CD4-positive, alpha-beta T cell treated with Interleukin-6 for 4 hours (primary cell): ENCODE measurements around the gene FITM1.

Source experiments
- DNase-seq: peaks from one replicate; pipeline ENCODE4 v3.0.0-alpha.2; 2020; ENCODE audit warnings: mixed read lengths

FITM1 gene

GRCh38 chr14:24121210-24121609 is 9.2 kb upstream of the FITM1 start:
- DNase-seq: no peak

DNA sequence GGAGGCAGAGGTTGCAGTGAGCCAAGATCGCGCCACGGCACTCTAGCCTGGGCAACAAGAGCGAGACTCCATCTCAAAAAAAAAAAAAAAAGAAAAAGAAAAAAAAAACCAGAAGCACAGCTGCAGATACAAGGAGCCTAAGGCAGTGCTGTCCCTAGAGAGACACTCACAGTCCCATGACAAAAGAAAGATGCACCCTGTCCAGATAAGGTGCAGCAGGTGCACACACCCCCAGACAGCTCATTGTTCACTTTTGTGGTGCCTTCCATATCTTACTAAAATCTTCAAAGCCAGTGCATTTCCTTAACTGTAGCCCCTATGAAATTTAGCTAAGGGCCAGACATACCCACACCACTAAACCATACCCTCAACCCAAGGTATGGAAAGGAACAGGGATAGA is 8.0 kb upstream of the FITM1 start:
- no peak for DNase-seq

DNA sequence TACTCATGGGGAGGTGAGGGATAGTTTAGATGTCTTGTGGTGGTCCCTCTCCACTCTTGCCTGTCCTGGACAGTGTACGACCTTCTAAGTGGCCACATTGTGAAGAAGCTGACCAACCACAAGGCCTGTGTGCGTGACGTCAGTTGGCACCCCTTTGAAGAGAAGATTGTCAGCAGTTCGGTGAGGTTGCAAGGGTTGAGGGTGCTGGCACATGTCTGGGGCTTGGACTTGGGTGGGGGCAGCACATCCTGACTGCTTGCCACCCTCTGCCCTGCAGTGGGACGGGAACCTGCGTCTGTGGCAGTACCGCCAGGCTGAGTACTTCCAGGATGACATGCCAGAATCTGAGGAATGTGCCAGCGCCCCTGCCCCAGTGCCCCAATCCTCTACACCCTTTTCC is 7.6 kb upstream of the FITM1 start:
- DNase-seq: no peak

- no peak for DNase-seq
Observed at GRCh38 chr14:24123424-24124417, 6.7 kb upstream of the FITM1 start.

DNA sequence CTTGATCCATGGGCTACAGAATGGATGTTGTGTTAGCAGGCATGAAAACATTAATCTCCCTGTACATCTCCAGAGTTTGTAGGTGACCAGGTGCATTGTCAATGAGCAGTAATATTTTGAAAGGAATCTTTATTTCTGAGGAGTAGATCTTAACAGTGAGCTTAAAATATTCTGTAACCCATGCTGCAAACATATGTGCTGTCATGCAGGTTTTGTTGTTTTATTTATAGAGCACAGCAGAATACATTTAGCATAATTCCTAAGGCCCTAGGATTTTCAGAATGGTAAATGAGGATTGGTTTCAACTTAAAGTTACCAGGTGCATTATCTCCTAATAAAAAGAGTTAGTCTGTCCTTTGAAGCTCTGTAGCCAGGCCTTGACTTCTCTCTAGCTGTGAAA is 3.5 kb upstream of the FITM1 start:
- DNase-seq: no peak

DNA sequence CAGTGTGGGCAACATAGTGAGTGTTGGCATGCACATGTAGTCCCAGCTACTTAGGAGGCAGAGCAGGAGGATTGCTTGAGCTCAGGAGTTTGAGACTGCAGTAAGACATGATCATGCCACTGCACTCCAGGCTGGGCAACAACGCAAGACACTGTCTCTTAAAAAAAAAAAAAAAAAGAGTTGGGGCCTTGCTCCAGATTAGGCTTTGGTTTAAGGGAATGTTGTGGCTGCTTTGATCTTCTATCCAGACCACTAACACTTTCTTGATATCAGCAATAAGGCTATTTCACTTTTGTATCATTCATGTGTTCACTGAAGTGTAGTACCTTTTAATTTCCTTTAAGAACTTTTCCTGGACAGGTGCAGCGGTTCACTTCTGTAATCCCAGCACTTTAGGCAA is 2.8 kb upstream of the FITM1 start:
- no peak for DNase-seq

DNA sequence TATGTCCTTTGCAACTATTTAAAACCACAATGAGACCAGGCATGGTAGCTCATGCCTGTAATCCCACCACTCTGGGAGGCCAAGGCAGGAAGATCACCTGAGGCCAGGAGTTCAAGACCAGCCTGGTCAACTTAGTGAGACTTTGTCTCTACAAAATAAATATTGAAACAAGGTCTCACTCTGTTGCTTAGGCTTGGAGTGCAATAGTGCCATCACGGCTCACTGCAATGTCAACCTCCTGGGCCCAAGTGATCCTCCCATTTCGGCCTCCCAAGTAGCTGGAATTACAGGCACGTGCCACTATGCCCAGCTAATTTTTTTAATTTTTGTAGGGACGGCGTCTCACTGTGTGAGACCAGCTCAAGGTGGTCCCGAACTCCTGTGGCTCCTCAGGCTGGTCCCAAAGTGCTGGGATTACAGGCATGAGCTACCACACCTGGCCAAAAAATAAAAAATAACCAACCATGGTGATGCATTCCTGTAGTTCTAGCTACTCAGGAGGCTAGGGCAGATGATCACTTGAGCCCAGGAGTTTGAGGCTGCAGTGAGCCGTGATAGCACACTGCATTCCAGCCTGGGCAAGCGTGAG is 955 bp upstream of the FITM1 start:
- DNase-seq: no peak

DNA sequence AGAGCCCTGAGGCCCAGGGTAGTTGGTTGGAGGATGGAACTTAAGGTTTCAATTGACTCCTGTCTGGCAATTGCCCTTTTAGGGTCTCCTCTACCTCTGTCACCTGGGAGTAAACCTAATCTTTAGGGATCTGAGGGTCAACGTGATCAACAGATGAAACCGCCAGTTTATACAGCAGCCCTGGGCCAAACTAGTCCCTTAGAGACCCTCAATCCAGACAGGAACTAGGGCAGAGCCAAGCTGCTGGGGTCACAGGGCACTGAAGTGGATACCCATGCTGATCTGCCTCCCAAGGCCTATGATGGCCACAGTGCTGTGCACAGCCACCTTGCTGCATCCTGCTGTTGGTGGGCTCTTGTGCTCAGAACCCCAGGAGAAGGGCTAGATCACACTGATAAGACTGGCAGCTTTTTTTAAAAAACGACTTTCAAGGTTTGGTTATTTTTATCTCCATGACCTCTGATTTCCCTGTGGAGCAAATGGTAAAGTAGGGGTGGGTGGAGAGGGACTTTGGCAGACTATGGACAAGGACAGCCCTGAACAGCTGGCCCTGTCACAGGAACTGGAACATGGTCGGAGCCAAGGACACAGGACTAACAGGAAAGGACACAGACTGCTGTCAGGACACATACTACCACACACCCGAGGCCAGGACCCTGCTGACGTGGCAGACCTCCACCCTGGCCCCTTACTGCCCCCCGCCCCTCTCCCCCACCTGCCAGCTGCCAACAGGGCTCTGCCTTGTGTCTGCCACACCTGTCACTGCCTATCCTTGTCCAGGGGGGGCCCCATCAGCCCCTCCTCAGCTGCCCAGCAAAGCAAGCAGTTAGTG is 474 bp downstream of the FITM1 start:
- no peak for DNase-seq

- DNase-seq: no peak
Observed at GRCh38 chr14:24131549-24131966, 1.1 kb downstream of the FITM1 start.

- DNase-seq: peak; percentile 70
Observed at GRCh38 chr14:24132061-24132685, 1.7 kb downstream of the FITM1 start.

DNA sequence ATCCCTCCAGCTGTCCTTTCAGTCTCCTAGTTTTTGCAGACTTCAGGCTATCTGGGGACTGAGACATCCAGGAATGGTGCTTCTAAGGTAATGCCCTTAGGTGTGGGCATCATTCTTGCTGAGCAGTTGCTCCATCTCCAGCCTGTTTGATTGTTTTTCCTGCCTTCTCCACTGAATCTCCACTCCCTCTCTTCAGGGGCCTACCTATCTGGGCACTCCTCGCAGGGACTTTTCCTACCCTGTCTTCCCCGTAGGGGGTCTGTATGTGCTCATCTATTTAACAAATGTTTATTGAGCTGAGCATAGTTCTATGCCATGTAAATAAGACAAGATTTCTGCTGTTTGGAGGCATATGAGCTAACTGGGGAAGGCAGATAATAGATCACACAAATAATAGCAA is 2.5 kb downstream of the FITM1 start:
- no peak for DNase-seq

DNA sequence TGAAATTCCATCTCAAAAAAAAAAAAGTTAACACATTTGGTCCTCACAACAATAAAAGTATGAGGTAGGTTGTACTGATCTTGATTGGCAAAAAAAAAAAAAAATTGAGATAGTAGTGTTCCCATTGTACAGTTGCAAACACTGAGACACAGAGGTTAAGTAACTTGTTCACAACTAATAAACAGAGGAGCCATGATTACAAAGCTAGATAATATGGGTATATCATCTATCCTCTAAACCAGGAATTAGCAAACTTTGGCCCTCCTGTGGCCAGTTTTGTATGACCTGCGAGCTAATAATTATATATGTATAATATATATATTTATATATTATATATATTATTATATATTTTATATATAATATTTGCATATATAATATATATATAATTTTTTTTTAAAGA is 3.3 kb downstream of the FITM1 start:
- no peak for DNase-seq

GRCh38 chr14:24135584-24135833 is 5.0 kb downstream of the FITM1 start:
- DNase-seq: no peak

- DNase-seq: peak; percentile 94
Observed at GRCh38 chr14:24135834-24136683, 5.6 kb downstream of the FITM1 start, which contains the start of gene PSME1. PSME1 (plus strand) TSS chr14:24136194; CDS start chr14:24136263, 69 bp downstream.

DNA sequence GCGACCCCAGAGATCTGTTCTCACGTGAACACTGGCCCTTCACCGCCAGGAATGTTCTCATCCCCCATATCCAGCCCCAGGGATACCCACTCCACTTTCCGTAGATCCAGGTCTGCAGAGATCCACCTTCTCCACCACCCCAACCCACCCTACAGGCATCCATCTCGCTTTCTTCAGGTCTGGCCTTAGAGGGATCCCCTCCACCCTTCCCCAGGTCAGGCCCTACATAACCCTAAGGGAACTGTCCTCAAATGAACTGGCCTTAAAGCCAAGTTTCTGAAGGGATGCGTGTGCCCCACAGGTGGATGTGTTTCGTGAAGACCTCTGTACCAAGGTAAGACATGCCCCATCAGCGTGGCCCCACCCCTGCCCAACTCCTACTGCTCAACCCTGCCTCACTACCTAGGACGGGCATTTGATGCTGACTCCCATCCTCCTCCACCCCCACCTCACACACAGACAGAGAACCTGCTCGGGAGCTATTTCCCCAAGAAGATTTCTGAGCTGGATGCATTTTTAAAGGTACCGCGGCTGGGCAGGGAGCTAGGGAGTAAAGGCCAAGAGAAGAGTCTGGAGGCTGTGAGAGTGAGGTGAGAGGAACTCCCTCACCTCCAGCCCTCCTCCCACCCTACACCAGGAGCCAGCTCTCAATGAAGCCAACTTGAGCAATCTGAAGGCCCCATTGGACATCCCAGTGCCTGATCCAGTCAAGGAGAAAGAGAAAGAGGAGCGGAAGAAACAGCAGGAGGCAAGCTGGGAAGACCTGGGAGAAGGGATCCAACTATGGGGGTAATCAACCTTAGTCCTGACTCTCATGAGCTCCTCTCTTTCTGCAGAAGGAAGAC is 6.4 kb downstream of the FITM1 start:
- peak; percentile 25 for DNase-seq

GRCh38 chr14:24137529-24138395 is 7.3 kb downstream of the FITM1 start:
- no peak for DNase-seq

DNA sequence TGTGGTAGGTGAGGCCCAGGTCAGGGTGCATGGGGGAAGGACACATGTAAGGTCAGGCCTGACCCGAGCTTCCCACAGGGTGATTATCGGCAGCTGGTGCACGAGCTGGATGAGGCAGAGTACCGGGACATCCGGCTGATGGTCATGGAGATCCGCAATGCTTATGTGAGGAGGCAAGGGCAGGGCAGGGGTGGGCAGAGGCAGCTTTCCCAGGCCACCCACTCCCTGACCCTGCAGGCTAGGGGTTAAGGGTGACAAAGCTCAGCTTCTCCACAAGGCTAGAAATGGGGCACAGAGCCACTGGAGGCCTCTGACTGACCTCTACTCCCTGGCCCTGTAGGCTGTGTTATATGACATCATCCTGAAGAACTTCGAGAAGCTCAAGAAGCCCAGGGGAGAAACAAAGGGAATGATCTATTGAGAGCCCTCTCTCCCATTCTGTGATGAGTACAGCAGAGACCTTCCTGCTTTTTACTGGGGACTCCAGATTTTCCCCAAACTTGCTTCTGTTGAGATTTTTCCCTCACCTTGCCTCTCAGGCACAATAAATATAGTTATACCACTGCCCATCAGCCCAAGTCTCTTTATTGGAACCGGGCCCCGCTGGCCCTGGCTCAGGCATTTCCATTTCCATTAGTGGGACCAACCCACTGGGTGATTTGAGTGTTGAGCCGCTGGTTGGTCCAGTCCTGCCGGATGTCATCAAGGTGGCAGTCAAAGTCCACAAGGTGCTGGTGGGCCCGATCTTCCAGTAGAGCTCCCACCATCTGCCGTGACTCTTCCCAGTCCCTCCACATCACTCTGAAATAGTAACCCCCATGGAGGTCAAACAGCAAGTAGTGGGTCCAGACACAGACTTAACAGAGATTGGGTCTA is 8.2 kb downstream of the FITM1 start:
- no peak for DNase-seq

- peak; percentile 12 for DNase-seq
Observed at GRCh38 chr14:24139272-24139934, 8.9 kb downstream of the FITM1 start.
